Embryonic facial prominence (tissue), 1 donor: ENCODE measurements around the gene ANKRD12.

Experiments
- DNase-seq: peaks from one replicate; pipeline ENCODE4 v3.0.0-alpha.2; 2016; ENCODE audit errors: extremely low spot score

The ANKRD12 gene

DNA sequence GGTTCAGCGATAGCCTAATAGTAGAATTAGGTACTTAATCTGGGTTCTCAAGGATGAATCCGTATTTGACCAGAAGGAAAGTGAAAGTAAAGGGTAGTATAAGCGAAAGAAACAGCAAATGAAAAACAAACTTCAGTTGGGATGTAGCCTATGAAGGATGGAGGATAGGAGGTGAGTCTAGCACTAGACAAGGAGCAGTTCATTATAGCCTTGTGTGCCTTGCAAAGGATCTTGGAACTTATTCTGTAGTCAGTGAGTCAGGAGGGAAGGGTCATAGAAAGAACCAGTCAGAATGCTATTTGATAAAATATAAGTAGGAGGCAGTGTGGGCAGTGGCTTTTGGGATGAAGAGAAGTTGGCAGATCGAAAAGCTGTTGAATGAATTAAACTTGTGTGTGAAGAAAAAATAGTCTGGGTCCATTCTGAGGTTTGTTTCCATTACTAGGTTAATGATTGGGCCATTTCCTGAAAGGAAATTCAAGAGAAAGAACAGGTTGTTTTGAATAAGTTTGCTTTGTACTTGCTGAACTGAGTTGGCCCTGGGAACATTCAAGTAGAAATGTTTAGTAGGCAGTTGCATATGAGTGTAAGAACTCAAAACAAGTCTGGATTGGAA is 48.5 kb downstream of the ANKRD12 start:
- DNase-seq: no peak

DNA sequence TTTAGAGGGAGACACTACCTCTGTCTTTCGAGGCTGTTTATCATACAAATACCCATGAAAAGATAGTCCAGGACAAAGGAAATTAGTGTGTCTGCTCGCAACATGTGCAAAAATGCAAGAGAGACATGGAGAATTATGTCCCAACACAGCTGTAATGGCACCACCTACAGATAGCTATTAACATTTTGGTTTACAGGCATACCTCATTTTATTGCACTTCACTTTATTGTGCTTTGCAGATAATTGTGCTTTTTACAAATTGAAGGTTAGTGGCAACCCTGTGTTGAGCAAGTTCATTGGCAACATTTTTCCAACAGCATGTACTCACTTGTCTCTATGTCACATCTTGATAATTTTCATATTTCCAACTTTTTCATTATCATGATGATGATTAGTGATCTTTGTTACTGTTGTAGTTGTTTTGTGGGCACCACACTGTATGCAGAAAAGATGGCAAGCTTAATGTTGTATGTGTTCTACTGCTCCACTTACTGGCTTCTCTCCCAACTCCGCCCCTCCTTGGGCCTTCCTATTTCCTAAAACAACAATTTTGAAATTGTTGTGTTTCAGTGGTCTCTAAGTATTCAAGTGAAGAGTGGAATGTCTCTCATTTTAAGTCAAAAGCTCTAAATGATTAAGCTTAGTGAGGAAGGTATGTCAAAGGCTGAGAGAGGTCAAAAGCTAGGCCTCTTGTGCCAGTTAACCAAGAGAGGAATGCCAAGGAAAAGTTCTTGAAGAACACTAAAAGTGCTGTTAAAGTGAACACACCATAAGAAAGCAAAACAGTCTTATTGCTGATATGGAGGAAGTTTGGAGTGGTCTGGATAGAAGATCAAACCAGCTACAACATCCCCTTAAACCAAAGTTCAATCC is 52.0 kb downstream of the ANKRD12 start:
- DNase-seq: no peak

- DNase-seq: no peak
Observed at GRCh38 chr18:9189491-9189890, 52.9 kb downstream of the ANKRD12 start.

DNA sequence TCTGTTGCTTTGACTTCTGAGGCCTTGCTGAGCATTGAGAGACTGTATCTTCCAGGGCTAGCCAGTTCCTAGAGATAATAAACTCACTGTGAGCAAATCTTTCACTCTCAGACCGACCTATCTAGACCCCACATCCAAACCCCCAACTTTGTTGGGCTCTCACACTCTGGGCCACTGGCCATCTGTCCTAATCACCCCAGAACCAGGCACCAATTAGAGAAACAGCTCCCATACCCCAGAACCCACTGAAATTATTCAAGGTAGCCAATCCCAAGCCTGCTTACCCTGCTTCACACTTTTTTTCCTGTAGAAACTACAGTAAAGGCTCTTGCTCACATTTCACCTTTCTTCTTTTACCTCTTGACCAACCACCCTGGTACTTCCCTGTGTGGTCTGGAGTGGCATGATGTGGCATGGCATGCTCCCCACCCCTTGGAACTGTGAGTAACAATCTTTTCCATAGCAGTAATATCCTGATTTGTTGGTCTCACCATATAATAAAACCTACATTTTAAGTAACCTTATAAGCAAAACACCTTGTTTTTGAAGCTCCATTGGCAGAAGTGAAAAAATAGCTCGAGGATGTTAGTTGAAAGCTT is 55.2 kb downstream of the ANKRD12 start:
- no peak for DNase-seq

GRCh38 chr18:9193031-9193430 is 56.5 kb downstream of the ANKRD12 start:
- no peak for DNase-seq

GRCh38 chr18:9196568-9196967 is 60.0 kb downstream of the ANKRD12 start:
- DNase-seq: no peak

- no peak for DNase-seq
Observed at GRCh38 chr18:9199681-9200080, 63.1 kb downstream of the ANKRD12 start.

GRCh38 chr18:9201224-9201623 is 64.6 kb downstream of the ANKRD12 start:
- DNase-seq: no peak

GRCh38 chr18:9204659-9205058 is 68.1 kb downstream of the ANKRD12 start:
- no peak for DNase-seq

- peak; percentile 20 for DNase-seq
Observed at GRCh38 chr18:9206421-9206820, 69.8 kb downstream of the ANKRD12 start.

DNA sequence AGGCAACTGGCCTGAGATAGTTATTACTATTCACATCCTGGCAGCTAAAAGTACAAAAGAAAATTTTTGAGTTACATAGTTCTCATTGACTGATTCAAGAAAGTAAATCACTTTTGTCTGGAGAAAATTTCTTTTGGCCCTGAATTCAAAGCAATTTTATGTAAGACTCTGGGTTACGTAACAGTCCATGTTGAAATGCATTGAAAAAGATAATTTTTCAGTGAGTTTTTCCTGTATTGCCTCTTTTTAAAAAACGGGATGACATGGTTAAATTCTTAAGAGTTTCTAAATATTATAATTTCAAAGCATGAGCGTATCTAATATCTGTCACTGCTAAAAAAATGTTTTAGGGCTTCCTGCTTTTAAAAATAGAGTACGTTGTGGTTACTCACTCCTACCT is 72.7 kb downstream of the ANKRD12 start:
- no peak for DNase-seq

DNA sequence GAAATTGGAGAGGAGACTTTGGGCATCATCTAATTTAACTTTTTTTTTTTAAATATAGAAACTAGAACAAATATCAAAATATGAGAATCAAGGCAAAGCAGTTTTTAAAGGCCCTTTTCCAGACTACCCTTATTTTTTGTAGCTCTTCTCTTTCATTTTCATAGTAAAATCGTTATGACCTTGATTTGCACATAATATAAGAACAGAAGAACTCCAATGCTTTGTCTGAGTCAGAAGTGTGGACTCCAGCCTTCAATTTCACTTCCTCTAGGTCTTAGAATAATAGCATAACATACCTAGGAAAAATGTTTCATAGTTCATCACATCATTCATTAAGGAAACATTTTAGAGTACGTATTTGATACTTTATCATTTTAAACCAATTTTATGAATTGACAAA is 74.4 kb downstream of the ANKRD12 start:
- no peak for DNase-seq

DNA sequence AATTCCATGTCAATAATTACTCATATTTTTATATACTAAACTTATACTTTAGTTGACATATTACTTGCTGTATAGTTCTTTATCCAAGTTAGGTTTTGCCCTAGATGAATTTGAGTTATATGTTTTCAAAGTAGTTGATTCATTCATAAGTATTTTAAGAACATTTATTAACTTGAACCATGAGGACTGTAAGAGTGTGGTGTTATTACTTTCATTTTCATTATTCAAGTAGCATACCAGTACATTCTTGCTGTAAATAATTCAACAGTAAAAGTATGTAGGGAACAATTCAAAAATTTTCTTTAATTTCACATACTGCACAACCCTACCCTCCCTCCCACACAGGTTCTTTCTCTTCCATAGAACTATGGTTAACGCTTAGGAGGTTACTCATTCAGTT is 75.4 kb downstream of the ANKRD12 start:
- DNase-seq: no peak

DNA sequence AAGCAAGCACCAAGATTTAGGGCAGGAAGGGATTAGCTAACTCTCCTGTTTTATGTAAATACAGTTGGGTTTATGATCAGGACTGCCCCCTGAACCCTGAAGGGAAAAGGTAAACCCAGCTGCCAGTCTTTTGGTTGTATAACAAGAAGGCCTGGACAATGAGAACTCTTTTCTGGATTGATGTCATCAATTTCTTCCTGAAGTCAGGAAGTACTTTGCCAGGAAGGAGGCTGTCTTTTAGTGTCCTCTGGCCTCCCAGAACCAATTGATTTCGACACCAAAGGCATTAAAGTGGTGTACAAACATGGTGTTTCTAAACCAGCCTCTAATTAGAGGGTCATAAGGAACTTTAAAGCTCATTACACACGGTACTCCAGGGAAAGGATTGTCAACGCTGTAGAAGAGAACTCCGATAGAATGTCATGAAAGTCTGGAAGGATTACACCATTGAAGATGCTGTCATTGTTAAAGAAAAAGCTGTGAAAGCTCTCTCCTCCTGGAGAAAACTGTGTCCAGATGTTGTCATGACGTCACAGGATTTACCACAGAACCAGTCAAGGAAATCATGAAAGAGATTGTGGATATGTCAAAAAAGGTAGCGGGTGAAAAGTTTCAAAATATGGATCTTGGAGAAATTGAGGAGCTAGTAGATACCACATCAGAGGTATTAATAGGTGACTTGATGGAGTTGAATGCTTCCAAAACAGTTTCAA is 78.8 kb downstream of the ANKRD12 start:
- no peak for DNase-seq

- no peak for DNase-seq
Observed at GRCh38 chr18:9216459-9216858, 79.9 kb downstream of the ANKRD12 start.

GRCh38 chr18:9217743-9218451 is 81.3 kb downstream of the ANKRD12 start:
- DNase-seq: no peak

DNA sequence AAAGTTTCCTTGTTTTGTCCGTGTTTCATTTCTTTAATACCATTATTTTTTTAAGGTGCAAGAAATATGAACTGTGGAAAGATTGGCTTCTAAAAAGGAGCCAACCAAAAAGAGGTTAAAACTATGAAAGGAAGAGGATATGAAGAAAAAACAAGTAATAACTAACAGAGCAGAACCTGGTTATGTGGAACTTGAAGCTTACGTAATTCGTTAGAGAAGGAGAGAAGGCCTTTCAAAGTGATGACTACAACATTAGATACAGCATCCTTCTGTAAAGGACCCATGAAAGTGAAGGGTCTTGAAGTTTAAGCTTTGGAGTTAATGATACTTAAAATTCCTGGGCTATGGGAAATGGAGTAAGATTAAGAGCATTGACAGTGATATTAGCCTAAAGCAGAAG is 84.5 kb downstream of the ANKRD12 start:
- no peak for DNase-seq

- DNase-seq: no peak
Observed at GRCh38 chr18:9221661-9222060, 85.1 kb downstream of the ANKRD12 start.

- no peak for DNase-seq
Observed at GRCh38 chr18:9223356-9223755, 86.8 kb downstream of the ANKRD12 start.

DNA sequence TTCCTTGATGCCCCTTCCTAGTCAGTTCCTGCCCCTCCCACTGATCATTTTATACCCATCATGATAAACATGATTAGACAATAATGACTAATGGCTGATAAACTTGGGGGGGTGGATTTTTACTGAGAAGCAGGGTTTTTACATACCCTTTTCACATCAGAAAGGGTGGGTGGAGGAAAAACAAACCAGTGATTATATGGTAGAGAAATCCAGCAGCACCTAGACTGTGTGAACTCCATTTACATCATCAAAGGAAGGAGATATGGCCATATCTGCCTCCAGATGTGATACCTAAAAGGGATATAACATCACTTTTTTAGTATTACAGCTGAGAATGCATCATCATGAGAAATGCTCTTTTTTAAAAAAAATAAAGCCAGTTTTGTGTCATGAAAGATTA is 89.9 kb downstream of the ANKRD12 start:
- DNase-seq: no peak

GRCh38 chr18:9231852-9232486 is 95.4 kb downstream of the ANKRD12 start:
- no peak for DNase-seq
